Panc1 (cell line): ENCODE data around the gene USH2A.

ENCODE experiments used
- CTCF ChIP-seq: fragments of 450-650 bp; IDR thresholded peaks from 2 replicates; pipeline ENCODE4 v1.5.1; 2017; ENCODE audit warnings: mild to moderate bottlenecking
- POLR2AphosphoS5 ChIP-seq: IDR thresholded peaks from 2 replicates; pipeline ENCODE4 v1.6.1; 2012; ENCODE audit warnings: mild to moderate bottlenecking, low read depth, low read length, moderate library complexity
- REST ChIP-seq, 2 experiments: IDR thresholded peaks; 2 replicates each; pipeline ENCODE4 v1.6.1; 2011 to 2012; ENCODE audit warnings: low read depth in 2 of 2, control low read depth in 1 of 2, low read length in 1 of 2, mild to moderate bottlenecking in 1 of 2, moderate library complexity in 1 of 2; ENCODE audit not compliant: insufficient read depth in 1 of 2
- SIN3A ChIP-seq: IDR thresholded peaks from 2 replicates; pipeline ENCODE4 v1.6.1; 2012; ENCODE audit warnings: low read depth, mild to moderate bottlenecking, low read length, moderate library complexity, borderline replicate concordance; ENCODE audit not compliant: insufficient read depth
- TCF7L2 ChIP-seq: IDR thresholded peaks from 2 replicates; pipeline ENCODE4 v1.6.1; 2011; ENCODE audit warnings: mild to moderate bottlenecking, low read depth, low read length, inconsistent platforms

- TF ChIP-seq CTCF (no peak), POLR2AphosphoS5 (no peak), SIN3A (no peak), TCF7L2 (no peak), REST (IDR thresholded peaks at IDR 0.05; ENCODE audit: insufficient read depth in 1 of 2, low read depth in 2 of 2, low read length in 1 of 2) (no peak)
Observed at GRCh38 chr1:215923129-215923824, 500.0 kb downstream of the USH2A start.
